Nephron (organoid): ENCODE measurements around the gene IRF6.

Experiments used
- H3K27ac Mint-ChIP-seq, 3 experiments: 2 replicates each; pipeline ENCODE4 v1.8.0; 2020; ENCODE audit warnings: mixed read lengths in 3 of 3, mild to moderate bottlenecking in 2 of 3, moderate library complexity in 1 of 3
- H3K27me3 Mint-ChIP-seq: 2 replicates; pipeline ENCODE4 v1.8.0; 2021; ENCODE audit warnings: low read depth, mild to moderate bottlenecking, moderate library complexity, mixed read lengths
- H3K36me3 Mint-ChIP-seq: 2 replicates; pipeline ENCODE4 v1.8.0; 2020; ENCODE audit warnings: low read depth, mixed read lengths
- H3K4me1 Mint-ChIP-seq: 2 replicates; pipeline ENCODE4 v1.8.0; 2020; ENCODE audit warnings: mixed read lengths
- H3K4me3 Mint-ChIP-seq, 3 experiments: 2 replicates each; pipeline ENCODE4 v1.8.0; 2020; ENCODE audit warnings: mild to moderate bottlenecking in 3 of 3, mixed read lengths in 3 of 3, moderate library complexity in 2 of 3
- H3K9me3 Mint-ChIP-seq: 2 replicates; pipeline ENCODE4 v1.8.0; 2020; ENCODE audit warnings: mixed read lengths
- CTCF ChIP-seq, 3 experiments: fragments of 200-600 bp; sonication (generic); IDR thresholded peaks; one replicate each; pipeline ENCODE4 v1.5.0; 2021; ENCODE audit warnings: antibody characterized with exemption in 3 of 3; ENCODE audit not compliant: unreplicated experiment in 3 of 3

Gene IRF6

GRCh38 chr1:209747580-209748262 lies 58.2 kb downstream of the IRF6 start:
- H3K9me3 Mint-ChIP-seq = no peaks in the 10 kb centered on the region
- H3K27me3 Mint-ChIP-seq = peaks cover 27% of the 10 kb centered on the region
- peak overlapping the region in 1 of 3 experiments; percentile 53 for H3K27ac Mint-ChIP-seq
- H3K4me3 Mint-ChIP-seq = peak overlapping the region; percentile 78 to 85 (median 82)
- peaks cover 20% of the 10 kb centered on the region for H3K4me1 Mint-ChIP-seq
- peak; percentile 91 to 97 (median 96) for TF ChIP-seq CTCF (IDR thresholded peaks at IDR 0.05; ENCODE audit: unreplicated experiment in 3 of 3)
- H3K36me3 Mint-ChIP-seq = no peaks in the 10 kb centered on the region

GRCh38 chr1:209746451-209747165 lies 59.3 kb downstream of the IRF6 start:
- no peak overlapping the region for H3K4me3 Mint-ChIP-seq
- H3K4me1 Mint-ChIP-seq = peaks cover 29% of the 10 kb centered on the region
- TF ChIP-seq CTCF (IDR thresholded peaks at IDR 0.05; ENCODE audit: unreplicated experiment in 3 of 3) = no peak
- no peaks in the 10 kb centered on the region for H3K9me3 Mint-ChIP-seq
- H3K27ac Mint-ChIP-seq = no peak overlapping the region
- H3K36me3 Mint-ChIP-seq = no peaks in the 10 kb centered on the region
- peaks cover 27% of the 10 kb centered on the region for H3K27me3 Mint-ChIP-seq

GRCh38 chr1:209743145-209743482 lies 62.8 kb downstream of the IRF6 start:
- no peak for TF ChIP-seq CTCF (IDR thresholded peaks at IDR 0.05; ENCODE audit: unreplicated experiment in 3 of 3)
- Mint-ChIP-seq H3K27me3 (peaks cover 21% of the 10 kb centered on the region), H3K9me3 (no peaks in the 10 kb centered on the region), H3K27ac (peak overlapping the region in 2 of 3 experiments; percentile 80 to 92), H3K4me1 (peaks cover 31% of the 10 kb centered on the region), H3K36me3 (no peaks in the 10 kb centered on the region), H3K4me3 (no peak overlapping the region)

- H3K27me3 Mint-ChIP-seq = peaks cover 16% of the 10 kb centered on the region
- no peaks in the 10 kb centered on the region for H3K9me3 Mint-ChIP-seq
- peaks cover 31% of the 10 kb centered on the region for H3K4me1 Mint-ChIP-seq
- H3K27ac Mint-ChIP-seq = peak overlapping the region; percentile 33 to 92 (median 80)
- TF ChIP-seq CTCF (IDR thresholded peaks at IDR 0.05; ENCODE audit: unreplicated experiment in 3 of 3) = no peak
- peak overlapping the region in 2 of 3 experiments; percentile 50 to 52 for H3K4me3 Mint-ChIP-seq
- no peaks in the 10 kb centered on the region for H3K36me3 Mint-ChIP-seq
Measured at GRCh38 chr1:209742409-209743144, 63.4 kb downstream of the IRF6 start.

GRCh38 chr1:209741889-209742288 lies 64.1 kb downstream of the IRF6 start:
- TF ChIP-seq CTCF (IDR thresholded peaks at IDR 0.05; ENCODE audit: unreplicated experiment in 3 of 3) = no peak
- Mint-ChIP-seq H3K9me3 (no peaks in the 10 kb centered on the region), H3K4me1 (peaks cover 31% of the 10 kb centered on the region), H3K4me3 (peak overlapping the region in 1 of 3 experiments; percentile 38), H3K27ac (peak overlapping the region in 2 of 3 experiments; percentile 73 to 92), H3K36me3 (no peaks in the 10 kb centered on the region), H3K27me3 (peaks cover 20% of the 10 kb centered on the region)
